AG08395 (cell line): ENCODE measurements around the gene DBNDD1.
A peak's percentile ranks its signal among the peaks of the same experiment; 100 is the strongest.

ENCODE experiments used
- DNase-seq: peaks from one replicate; pipeline ENCODE4 v3.0.0; 2012; ENCODE audit warnings: mixed read lengths, low spot score

DBNDD1 gene

DNA sequence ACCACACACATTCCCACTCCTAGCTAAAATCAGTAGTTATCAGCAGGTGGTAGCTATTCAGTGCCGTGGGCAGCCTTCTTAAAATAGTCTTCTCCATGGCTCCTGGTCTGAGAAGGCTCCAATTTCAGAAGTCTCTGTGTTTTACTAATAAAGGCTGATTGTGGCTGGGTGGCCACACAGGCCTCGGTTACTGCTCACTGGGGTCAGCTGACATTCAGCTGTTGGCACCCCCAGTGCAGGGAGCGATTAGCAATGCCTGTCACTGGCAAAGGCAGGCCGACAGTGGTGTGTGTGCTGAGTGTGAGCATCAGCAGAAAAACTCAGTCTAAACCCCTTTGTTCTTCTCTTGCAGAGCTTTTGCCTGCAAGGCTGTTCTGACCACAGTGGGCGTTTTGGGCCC, 16.6 kb upstream of the DBNDD1 start:
- DNase-seq: no peak

GRCh38 chr16:90034504-90034903, 15.2 kb upstream of the DBNDD1 start:
- no peak for DNase-seq

DNA sequence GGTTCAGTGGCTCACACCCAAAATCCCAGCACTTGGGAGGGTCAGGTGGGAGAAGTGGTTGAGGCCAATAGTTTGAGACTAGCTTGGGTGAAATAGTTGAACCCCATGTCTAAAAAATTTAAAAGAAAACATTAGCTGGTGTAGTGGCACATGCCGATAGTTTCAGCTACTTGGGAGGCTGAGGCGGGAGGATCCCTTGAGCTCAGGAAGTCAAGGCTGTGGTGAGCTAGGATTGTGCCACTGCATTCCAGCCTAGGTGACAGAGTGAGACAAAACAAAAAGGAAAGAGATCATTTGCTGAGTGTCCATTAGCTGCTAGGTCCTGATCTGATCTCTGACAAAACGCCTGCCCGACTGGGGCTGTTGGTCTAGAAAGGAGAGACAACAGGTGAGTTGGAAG, 14.1 kb upstream of the DBNDD1 start:
- no peak for DNase-seq

- peak; percentile 27 for DNase-seq
Observed at GRCh38 chr16:90032674-90033331, 13.5 kb upstream of the DBNDD1 start.

DNA sequence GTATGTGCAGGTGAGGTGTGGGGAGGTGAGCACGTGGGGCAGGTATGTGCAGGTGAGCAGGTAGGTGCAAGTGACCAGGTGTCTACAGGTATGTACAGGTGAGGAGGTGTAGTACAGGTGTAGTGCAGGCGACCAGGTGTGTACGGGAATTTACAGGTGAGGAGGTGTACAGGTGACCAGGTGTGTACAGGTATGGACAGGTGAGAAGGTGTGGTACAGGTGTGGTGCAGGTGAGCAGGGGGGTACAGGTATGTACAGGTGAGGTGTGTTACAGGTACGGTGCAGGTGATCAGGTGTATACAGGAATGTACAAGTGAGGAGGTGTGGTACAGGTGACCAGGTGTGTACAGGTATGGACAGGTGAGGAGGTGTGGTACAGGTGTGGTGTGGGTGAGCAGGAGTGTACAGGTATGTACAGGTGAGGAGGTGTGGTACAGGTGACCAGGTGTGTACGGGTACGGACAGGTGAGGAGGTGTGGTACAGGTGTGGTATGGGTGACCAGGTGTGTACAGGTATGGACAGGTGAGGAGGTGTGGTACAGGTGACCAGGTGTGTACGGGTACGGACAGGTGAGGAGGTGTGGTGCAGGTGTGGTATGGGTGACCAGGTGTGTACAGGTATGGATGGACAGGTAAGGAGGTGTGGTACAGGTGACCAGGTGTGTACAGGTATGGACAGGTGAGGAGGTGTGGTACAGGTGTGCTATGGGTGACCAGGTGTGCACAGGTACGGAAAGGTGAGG, 12.8 kb upstream of the DBNDD1 start:
- DNase-seq: peak; percentile 61

- DNase-seq: no peak
Observed at GRCh38 chr16:90031186-90031930, 12.1 kb upstream of the DBNDD1 start.

- DNase-seq: no peak
Observed at GRCh38 chr16:90028985-90029384, 9.7 kb upstream of the DBNDD1 start.

DNA sequence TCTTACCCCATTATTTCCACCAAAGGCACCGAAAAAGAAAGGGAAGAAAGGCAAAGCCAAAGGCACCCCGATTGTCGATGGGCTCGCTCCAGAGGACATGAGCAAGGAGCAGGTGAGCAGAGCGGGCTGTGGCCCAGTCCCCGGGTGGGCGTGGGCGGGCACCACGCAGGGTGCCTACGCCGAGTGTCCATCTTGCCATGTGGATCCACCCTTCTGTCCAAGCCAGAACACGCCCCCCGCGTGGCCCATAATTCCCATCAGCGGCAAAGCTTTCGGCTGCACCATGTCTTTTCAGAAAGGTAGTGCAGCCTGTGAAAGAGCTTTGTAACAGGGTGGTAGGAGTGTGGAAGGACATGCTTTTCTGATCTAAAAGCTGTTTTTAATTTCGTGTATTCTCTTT, 8.4 kb upstream of the DBNDD1 start:
- DNase-seq: no peak

DNA sequence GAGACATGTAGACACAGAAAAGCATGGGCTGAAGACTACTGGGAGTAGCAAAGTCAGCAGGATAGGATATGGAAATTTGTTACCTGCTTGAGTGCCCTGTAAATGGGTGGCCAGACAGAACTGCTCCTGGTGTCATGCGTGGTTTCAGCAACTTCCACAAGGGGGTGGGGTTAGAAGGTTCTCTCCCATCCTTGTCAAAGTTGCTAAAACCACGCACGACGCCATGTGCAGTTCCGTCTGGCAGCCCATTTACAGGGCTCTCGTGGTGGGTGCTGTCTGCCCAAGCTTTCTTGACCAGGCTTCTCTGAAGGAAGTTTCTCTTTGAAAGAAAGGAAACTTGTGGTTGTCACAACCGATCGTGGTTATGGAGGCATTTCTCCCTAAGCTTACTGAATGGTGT, 6.9 kb upstream of the DBNDD1 start:
- no peak for DNase-seq

- no peak for DNase-seq
Observed at GRCh38 chr16:90023078-90023447, 3.8 kb upstream of the DBNDD1 start.

DNA sequence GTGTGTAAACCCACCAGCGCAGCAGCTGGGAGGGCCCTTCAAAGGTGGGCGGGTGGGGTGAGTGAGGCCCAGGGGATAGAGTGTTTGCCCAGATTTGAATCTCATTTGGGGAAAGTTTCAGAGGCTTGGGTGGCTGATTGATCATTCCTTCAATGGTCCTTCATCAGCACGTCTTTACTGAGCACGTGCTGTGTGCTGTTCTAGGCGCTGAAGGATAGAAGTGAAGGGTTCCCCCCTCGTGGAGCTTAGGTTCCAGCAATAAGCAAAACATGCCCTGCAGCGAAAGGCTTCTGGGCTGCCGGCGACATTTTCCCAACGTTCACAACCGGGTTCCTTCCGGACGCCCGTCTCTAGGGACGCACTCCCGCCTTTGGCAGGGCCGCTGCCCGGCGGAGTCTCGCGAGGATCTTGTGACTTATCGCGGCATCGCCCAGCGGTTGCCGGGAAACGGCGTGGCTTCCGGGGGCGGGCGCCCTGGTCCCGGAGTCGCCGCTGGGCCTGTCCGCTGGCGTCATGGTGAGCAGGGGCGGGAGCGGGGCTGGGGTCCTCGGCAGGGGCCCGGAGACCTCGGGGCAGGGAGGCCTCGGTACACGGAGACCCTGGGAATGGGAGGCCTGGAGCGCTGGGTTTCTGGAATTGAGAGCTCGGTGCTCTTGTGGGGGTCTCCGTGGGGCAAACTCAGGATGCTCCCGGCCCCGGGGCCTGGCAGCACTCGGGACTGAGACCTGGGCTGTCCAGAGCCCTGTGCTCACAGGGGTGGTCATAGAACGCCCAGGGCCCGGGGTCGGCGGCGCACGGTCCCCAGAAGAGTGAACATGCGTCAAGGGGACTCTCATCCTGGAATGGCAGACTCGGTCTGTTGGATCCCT, 3.2 kb upstream of the DBNDD1 start:
- peak; percentile 96 for DNase-seq

- no peak for DNase-seq
Observed at GRCh38 chr16:90020838-90021382, 1.7 kb upstream of the DBNDD1 start.

DNA sequence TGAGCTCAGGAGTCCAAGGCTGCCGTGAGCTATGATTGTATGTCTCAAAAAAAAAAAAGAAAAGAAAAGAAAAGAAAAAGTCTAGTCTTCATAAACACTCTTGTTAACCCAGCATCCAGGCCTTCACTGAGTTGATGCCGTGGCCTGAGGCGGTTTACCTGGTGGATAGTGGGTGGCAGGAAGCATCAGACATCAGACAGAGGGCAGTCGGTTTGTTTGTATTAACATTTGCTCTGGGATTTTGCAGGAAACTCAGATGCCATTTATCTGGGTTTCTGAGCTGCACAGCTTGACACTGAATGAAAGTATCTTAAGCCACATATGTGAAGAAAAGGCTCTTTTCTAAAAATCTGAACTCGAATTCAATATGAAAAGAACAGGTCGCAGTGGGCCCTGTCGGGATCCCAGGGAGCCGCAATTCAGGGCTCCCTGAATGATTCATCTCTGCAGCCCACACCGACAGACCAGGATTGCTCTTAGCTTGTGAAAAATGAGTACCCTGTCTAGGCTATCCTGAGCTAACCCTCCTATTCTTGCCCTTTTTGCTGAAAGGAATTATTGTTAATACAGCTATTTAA, 1.1 kb upstream of the DBNDD1 start:
- DNase-seq: no peak

DNA sequence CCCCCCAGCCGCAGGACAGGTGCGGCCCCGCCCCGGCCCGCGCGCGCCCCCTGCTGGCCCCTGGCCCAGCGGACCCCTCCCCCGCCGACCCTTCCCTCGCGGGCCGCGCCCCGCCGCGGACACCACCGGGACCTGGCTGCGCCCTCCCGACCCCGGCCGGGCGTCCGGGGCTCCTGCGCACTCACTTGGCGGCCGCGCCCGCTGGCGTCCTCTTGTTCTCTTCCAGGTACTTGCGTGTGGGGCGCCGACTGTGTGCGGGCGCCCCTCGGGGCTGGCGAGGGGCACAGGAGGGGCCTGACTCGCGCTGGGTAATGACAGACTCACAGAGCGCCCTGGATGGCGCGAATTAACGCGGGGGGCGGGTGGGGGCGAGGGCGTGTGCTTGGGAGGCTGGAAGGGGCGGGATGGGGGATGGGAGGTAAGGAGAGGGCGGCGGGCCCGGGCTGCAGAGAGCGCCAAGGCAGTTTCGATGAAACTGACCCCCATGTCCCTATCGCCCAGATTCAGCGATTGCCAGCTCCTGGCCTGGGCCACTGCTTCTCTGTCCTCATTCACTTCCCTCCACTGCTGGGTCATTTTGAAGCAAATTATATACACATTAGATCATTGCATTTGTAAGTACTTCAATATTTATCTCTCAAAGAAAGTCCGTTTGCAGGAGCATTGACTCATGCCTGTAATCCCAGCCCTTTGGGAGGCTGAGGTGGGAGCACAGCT, 445 bp upstream of the DBNDD1 start:
- DNase-seq: peak; percentile 36

DNA sequence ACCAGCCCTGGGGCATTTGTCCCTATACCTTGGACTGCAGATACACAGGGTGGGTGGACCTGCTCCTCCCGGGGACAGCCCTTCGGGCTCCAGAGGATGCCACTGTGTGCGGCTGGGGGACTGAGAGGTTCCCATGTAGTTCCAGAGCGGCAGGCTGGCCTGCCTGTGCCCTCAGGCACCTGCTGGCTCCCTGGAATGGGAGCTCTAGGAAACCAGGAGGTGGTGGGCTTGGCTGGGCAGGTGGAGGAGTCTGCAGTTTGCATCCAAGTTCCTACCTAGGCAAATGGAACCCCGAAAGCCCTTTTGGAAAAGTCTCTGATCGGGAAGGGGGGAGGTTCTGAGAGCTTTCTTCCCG, 982 bp downstream of the DBNDD1 start:
- no peak for DNase-seq

- no peak for DNase-seq
Observed at GRCh38 chr16:90016339-90016950, 2.8 kb downstream of the DBNDD1 start.

DNA sequence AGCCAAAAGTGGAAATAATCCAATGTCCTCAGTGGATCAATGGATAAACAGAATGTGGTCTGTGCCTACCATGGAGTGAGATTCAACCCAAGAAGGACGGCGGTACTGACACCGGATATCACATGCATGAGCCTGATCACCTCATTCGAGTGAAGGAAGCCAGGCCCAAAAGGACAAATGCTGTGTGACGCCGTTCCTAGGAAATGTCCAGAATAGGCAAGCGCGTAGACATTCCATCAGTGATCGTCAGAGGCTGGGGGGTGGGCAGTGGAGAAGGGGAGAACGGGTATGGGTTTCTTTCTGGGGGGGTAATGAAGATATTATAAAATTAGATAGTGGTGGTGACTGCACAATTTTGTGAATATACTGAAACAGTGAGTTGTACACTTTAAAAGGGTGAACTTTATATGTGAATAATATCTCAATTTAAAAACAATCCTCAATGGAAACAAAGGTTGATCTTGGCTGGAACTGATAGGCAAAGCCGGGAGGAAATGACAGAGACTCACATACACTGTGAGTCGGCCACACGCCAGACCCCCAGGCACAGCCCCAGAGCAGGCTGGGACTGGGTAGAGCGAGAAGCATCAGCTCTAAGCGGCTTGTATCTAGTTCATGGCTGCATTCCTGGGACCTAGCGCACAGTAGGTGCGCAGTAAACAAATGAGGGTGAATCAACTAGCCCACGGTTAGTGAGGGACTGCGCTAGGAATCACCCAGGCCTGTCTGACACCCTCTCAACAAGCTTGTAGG, 3.5 kb downstream of the DBNDD1 start:
- no peak for DNase-seq

DNA sequence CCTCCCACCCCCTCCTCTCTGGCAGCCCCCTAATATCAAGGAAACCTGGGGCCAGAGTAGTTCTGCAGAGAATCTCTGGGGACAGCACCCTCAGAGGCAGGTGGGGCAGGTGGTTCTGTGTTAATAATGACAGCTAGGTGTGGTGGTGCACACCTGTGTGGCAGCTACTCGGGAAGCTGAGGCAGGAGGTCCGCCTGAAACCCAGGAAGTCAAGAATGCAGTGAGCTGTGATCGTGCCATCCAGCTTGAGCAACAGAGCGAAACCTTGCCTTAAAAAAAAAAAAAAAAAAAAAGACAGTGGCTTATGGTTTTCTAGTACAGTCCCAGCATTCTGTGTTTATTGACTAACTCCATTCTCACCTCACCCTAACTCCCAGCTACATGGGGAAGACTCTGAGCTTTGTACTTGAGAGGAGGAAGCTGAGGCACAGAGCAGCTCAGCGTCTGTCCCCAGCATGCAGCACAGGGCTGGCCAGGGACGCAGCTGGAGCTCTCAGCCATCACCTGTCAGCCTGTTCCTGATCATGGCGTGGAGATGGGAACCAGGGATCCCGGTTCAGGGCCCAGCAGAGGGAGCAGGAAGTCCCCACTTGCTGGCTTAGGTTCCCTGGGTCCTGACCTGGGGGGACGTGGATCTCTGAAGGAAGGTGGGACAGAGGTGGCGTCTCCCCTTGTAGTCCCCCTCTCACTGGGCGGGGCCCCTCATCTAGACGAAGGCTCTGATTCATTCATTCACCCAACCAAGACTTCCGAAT, 6.1 kb downstream of the DBNDD1 start:
- no peak for DNase-seq

DNA sequence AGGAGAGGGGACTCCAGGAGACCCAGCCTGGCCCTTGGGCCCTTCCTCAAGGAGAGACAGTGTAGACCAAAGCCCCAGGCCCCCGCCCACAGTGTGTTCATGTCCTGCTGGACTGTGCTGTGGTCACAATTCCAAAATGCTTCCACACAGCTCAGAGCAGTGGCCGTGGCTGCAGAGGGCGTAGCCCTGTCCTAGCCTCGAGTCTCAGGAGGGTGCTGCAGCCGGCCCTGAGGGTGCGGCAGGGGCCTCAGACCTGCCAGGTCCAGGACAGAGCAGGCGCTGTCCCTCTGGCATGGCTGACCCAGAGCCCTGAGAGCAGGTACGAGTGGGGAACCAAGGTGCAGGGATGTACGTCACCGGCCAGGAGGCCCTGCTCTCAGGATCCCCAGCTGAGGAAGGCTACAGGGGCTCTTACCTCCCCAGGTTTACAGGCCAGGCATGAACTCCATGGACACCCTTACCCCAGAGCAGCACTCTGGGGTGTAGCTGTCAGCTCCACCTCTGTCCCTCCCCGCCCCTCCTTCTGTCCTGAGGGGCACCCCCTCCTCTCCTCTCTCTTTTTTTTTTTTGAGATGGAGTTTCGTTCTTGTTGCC, 7.3 kb downstream of the DBNDD1 start:
- DNase-seq: no peak
